ENCODE measurements around the gene STAB1.

Gene STAB1

GRCh38 chr3:52517796-52518722, 22.9 kb downstream of the STAB1 start:
- H3K36me3 ChIP-seq (ENCODE audit: insufficient read depth, low read length), result no peaks in the 10 kb centered on the region
- H3K4me3 ChIP-seq, result no peak overlapping the region
- TF ChIP-seq FOXP2 (optimal IDR thresholded peaks at IDR 0.05; ENCODE audit: control extremely low read depth, extremely low read length, insufficient read depth) (no peak), EZH2 (IDR thresholded peaks at IDR 0.05) (no peak), POLR2AphosphoS5 (IDR thresholded peaks at IDR 0.05; ENCODE audit: borderline replicate concordance, low read depth, low read length) (no peak)
- DNase-seq (ENCODE audit: low read depth, low spot score), result no peak
- no peaks in the 10 kb centered on the region for H3K9me3 ChIP-seq (ENCODE audit: low read depth, low read length)
- H3K27ac ChIP-seq, result no peak overlapping the region
- H3K9ac ChIP-seq (ENCODE audit: insufficient read length), result no peak overlapping the region

DNA sequence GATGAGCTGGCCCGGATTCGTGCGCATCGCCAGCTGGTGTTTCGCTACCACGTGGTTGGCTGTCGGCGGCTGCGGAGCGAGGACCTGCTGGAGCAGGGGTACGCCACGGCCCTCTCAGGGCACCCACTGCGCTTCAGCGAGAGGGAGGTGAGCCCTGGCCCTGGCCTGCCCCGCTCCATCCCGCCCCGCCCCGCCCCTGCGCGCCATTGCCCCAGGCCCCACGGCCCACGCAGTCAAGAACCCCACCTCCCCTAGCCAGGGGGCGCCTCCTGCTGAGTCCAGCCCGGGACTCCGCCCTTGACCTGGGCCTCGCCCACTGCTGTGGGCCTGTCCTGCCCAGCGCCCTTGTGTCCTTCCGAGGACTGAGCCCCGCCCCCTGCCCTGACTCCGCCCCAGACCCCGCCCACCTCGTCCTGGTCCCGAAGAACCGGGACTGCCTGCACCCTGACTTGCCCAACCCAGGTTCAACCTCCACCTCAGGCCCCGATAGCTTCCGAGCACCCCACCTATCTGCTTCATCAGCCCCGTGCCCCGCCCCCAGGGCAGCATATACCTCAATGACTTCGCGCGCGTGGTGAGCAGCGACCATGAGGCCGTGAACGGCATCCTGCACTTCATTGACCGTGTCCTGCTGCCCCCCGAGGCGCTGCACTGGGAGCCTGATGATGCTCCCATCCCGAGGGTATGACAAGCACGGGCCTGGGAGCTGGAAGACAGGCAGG, 23.7 kb downstream of the STAB1 start:
- Histone ChIP-seq H3K27ac (no peak overlapping the region), H3K36me3 (ENCODE audit: insufficient read depth, low read length) (no peaks in the 10 kb centered on the region), H3K9ac (ENCODE audit: insufficient read length) (no peak overlapping the region), H3K4me3 (no peak overlapping the region), H3K9me3 (ENCODE audit: low read depth, low read length) (no peaks in the 10 kb centered on the region)
- no peak for DNase-seq (ENCODE audit: low read depth, low spot score)
- TF ChIP-seq POLR2AphosphoS5 (IDR thresholded peaks at IDR 0.05; ENCODE audit: borderline replicate concordance, low read depth, low read length) (no peak), EZH2 (IDR thresholded peaks at IDR 0.05) (no peak), FOXP2 (optimal IDR thresholded peaks at IDR 0.05; ENCODE audit: control extremely low read depth, extremely low read length, insufficient read depth) (no peak)

- DNase-seq (ENCODE audit: low read depth, low spot score), result no peak
- Histone ChIP-seq H3K4me3 (no peak overlapping the region), H3K36me3 (ENCODE audit: insufficient read depth, low read length) (no peaks in the 10 kb centered on the region; the same call in 1 of the 2 replicates), H3K9me3 (ENCODE audit: low read depth, low read length) (no peaks in the 10 kb centered on the region), H3K9ac (ENCODE audit: insufficient read length) (no peak overlapping the region), H3K27ac (no peak overlapping the region)
- no peak for TF ChIP-seq EZH2 (IDR thresholded peaks at IDR 0.05)
Measured at GRCh38 chr3:52519445-52520140, 24.5 kb downstream of the STAB1 start.

DNA sequence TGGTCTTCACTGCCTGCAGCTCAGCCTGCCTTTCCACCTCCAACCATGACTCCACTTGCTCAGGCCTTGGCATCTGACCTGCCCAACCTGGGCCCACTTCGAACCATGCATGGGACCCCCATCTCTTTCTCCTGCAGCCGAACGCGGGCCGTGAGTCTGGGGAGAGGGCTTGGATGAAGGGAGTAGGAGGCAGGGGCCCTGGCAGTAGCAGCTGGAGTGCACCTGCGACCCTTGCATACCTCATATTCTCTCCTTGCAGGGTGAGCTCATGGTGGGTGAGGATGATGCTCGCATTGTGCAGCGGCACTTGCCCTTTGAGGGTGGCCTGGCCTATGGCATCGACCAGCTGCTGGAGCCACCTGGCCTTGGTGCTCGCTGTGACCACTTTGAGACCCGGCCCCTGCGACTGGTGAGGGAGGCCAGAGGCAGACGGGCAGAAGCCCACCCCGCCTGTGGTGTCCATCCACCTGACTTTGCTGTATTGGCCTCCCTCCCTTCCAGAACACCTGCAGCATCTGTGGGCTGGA, 25.1 kb downstream of the STAB1 start:
- H3K36me3 ChIP-seq (ENCODE audit: insufficient read depth, low read length), result no peaks in the 10 kb centered on the region; the same call in 1 of the 2 replicates
- TF ChIP-seq EZH2 (IDR thresholded peaks at IDR 0.05) (no peak), POLR2AphosphoS5 (IDR thresholded peaks at IDR 0.05; ENCODE audit: borderline replicate concordance, low read depth, low read length) (no peak), FOXP2 (optimal IDR thresholded peaks at IDR 0.05; ENCODE audit: control extremely low read depth, extremely low read length, insufficient read depth) (no peak)
- H3K9me3 ChIP-seq (ENCODE audit: low read depth, low read length), result no peaks in the 10 kb centered on the region
- H3K9ac ChIP-seq (ENCODE audit: insufficient read length), result no peak overlapping the region
- no peak overlapping the region for H3K27ac ChIP-seq
- H3K4me3 ChIP-seq, result no peak overlapping the region
- DNase-seq (ENCODE audit: low read depth, low spot score), result no peak

DNA sequence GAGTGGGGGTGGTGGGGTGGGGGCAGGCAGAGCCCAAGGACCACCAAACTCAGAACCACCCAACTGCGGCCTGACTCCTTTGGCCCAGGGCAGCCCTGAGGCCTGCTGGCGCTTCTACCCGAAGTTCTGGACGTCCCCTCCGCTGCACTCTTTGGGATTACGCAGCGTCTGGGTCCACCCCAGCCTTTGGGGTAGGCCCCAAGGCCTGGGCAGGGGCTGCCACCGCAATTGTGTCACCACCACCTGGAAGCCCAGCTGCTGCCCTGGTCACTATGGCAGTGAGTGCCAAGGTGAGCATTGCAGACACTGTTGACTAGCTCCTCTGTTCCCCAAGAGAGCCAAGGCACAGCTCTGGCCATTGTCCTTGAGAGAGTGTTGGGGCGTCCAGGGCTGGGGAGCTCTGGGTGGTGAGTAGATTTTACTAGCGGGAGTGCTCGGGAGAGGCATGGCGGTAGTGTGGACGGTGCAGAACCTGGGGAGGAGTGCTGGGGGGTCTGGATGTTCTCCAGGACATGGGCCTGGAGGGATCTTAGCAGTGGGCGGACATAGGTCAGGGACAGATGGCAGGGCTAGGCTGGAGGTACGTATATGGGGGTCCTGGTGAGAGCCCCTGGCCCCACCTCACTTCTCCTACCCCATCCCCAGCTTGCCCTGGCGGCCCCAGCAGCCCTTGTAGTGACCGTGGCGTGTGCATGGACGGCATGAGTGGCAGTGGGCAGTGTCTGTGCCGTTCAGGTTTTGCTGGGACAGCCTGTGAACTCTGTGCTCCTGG, 25.8 kb downstream of the STAB1 start:
- TF ChIP-seq EZH2 (IDR thresholded peaks at IDR 0.05) (no peak), POLR2AphosphoS5 (IDR thresholded peaks at IDR 0.05; ENCODE audit: borderline replicate concordance, low read depth, low read length) (no peak), FOXP2 (optimal IDR thresholded peaks at IDR 0.05; ENCODE audit: control extremely low read depth, extremely low read length, insufficient read depth) (no peak)
- no peak overlapping the region for H3K9ac ChIP-seq (ENCODE audit: insufficient read length)
- no peaks in the 10 kb centered on the region for H3K9me3 ChIP-seq (ENCODE audit: low read depth, low read length)
- H3K4me3 ChIP-seq, result no peak overlapping the region
- no peak for DNase-seq (ENCODE audit: low read depth, low spot score)
- H3K36me3 ChIP-seq (ENCODE audit: insufficient read depth, low read length), result no peaks in the 10 kb centered on the region; the same call in 1 of the 2 replicates
- H3K27ac ChIP-seq, result no peak overlapping the region

GRCh38 chr3:52521488-52521824, 26.3 kb downstream of the STAB1 start:
- H3K27ac ChIP-seq, result no peak overlapping the region
- H3K9me3 ChIP-seq (ENCODE audit: low read depth, low read length), result no peaks in the 10 kb centered on the region
- H3K9ac ChIP-seq (ENCODE audit: insufficient read length), result no peak overlapping the region
- no peak overlapping the region for H3K4me3 ChIP-seq
- H3K36me3 ChIP-seq (ENCODE audit: insufficient read depth, low read length), result no peaks in the 10 kb centered on the region; the same call in 1 of the 2 replicates
- no peak for DNase-seq (ENCODE audit: low read depth, low spot score)
- TF ChIP-seq FOXP2 (optimal IDR thresholded peaks at IDR 0.05; ENCODE audit: control extremely low read depth, extremely low read length, insufficient read depth) (no peak), POLR2AphosphoS5 (IDR thresholded peaks at IDR 0.05; ENCODE audit: borderline replicate concordance, low read depth, low read length) (no peak), EZH2 (IDR thresholded peaks at IDR 0.05) (no peak)

DNA sequence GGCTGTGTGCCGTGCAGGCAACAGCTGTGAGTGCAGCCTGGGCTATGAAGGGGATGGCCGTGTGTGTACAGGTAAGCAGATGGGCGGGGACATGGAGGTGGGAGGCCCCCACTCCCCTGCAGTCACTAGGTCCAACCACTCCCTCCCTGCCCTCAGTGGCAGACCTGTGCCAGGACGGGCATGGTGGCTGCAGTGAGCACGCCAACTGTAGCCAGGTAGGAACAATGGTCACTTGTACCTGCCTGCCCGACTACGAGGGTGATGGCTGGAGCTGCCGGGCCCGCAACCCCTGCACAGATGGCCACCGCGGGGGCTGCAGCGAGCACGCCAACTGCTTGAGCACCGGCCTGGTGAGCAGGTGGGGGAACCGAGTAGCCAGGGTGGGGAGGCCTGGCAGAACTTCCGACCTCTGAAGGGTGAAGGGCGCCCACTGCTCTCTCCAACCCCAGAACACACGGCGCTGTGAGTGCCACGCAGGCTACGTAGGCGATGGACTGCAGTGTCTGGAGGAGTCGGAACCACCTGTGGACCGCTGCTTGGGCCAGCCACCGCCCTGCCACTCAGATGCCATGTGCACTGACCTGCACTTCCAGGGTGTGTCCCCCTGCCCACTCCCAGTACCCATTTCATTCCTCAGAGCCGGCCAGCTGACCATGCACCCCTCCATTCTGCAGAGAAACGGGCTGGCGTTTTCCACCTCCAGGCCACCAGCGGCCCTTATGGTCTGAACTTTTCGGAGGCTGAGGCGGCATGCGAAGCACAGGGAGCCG, 26.9 kb downstream of the STAB1 start:
- DNase-seq (ENCODE audit: low read depth, low spot score), result no peak
- Histone ChIP-seq H3K36me3 (ENCODE audit: insufficient read depth, low read length) (no peaks in the 10 kb centered on the region; the same call in 1 of the 2 replicates), H3K4me3 (no peak overlapping the region), H3K9ac (ENCODE audit: insufficient read length) (no peak overlapping the region), H3K9me3 (ENCODE audit: low read depth, low read length) (no peaks in the 10 kb centered on the region), H3K27ac (no peak overlapping the region)
- TF ChIP-seq EZH2 (IDR thresholded peaks at IDR 0.05) (no peak), FOXP2 (optimal IDR thresholded peaks at IDR 0.05; ENCODE audit: control extremely low read depth, extremely low read length, insufficient read depth) (no peak), POLR2AphosphoS5 (IDR thresholded peaks at IDR 0.05; ENCODE audit: borderline replicate concordance, low read depth, low read length) (no peak)

Measured in SK-N-MC (cell line).